ENCODE results near the gene RSPH3. TPM values are rescaled to one million over a fixed set of nuclear protein-coding genes. Genes with fewer than 3 reads are reported as not detected.
A peak's percentile ranks its signal among the peaks of the same experiment; 100 is the strongest.
"Not testable (repeated sequence)": the region's sequence is repeated elsewhere in the genome, so short reads cannot be mapped to it uniquely, and the experiment has no call there.

The RSPH3 gene
- total RNA-seq (2014; rRNA removed; shearing (Covaris generic)): 1.3 and 2.1 TPM in 2 replicates

- peak; percentile 90 for DNase-seq (ENCODE audit: low spot score)
Measured at GRCh38 chr6:158999666-159000403, at the start of gene RSPH3. Gene RSPH3 (minus strand): TSS chr6:159000202. CDS start chr6:158999550, 652 bp downstream.

GRCh38 chr6:159047891-159048685 lies 48.1 kb upstream of the RSPH3 start:
- DNase-seq (ENCODE audit: low spot score): no peak

GRCh38 chr6:159045801-159046200 lies 45.8 kb upstream of the RSPH3 start:
- DNase-seq (ENCODE audit: low spot score): no peak

GRCh38 chr6:159044899-159045727 lies 45.1 kb upstream of the RSPH3 start, which contains the start of gene TAGAP:
Gene TAGAP (minus strand): TSS chr6:159044991. CDS start chr6:159044146, 845 bp downstream.
- no peak for DNase-seq (ENCODE audit: low spot score)

GRCh38 chr6:159043947-159044346 lies 43.9 kb upstream of the RSPH3 start:
- no peak for DNase-seq (ENCODE audit: low spot score)

- no peak for DNase-seq (ENCODE audit: low spot score)
Measured at GRCh38 chr6:159043251-159043650, 43.2 kb upstream of the RSPH3 start.

- no peak for DNase-seq (ENCODE audit: low spot score)
Measured at GRCh38 chr6:159042826-159043181, 42.8 kb upstream of the RSPH3 start.

- peak; percentile 48 for DNase-seq (ENCODE audit: low spot score)
Measured at GRCh38 chr6:159042003-159042825, 42.2 kb upstream of the RSPH3 start.

- no peak for DNase-seq (ENCODE audit: low spot score)
Measured at GRCh38 chr6:159041181-159041580, 41.2 kb upstream of the RSPH3 start.

- no peak for DNase-seq (ENCODE audit: low spot score)
Measured at GRCh38 chr6:159039885-159040258, 39.9 kb upstream of the RSPH3 start.

GRCh38 chr6:159038914-159039884 lies 39.2 kb upstream of the RSPH3 start:
- DNase-seq (ENCODE audit: low spot score): peak; percentile 26

- DNase-seq (ENCODE audit: low spot score): not testable (repeated sequence)
Measured at GRCh38 chr6:159038318-159038717, 38.3 kb upstream of the RSPH3 start.

- no peak for DNase-seq (ENCODE audit: low spot score)
Measured at GRCh38 chr6:159037756-159038290, 37.8 kb upstream of the RSPH3 start.

GRCh38 chr6:159036673-159037072 lies 36.7 kb upstream of the RSPH3 start:
- no peak for DNase-seq (ENCODE audit: low spot score)

GRCh38 chr6:159035891-159036290 lies 35.9 kb upstream of the RSPH3 start:
- no peak for DNase-seq (ENCODE audit: low spot score)

- no peak for DNase-seq (ENCODE audit: low spot score)
Measured at GRCh38 chr6:159033160-159034049, 33.4 kb upstream of the RSPH3 start.

GRCh38 chr6:159031846-159032245 lies 31.8 kb upstream of the RSPH3 start:
- no peak for DNase-seq (ENCODE audit: low spot score)

GRCh38 chr6:159030168-159030567 lies 30.2 kb upstream of the RSPH3 start:
- no peak for DNase-seq (ENCODE audit: low spot score)

GRCh38 chr6:159025224-159025623 lies 25.2 kb upstream of the RSPH3 start:
- not testable (repeated sequence) for DNase-seq (ENCODE audit: low spot score)

Measured in H4 (cell line).